ENCODE results near the gene EGR4.

EGR4 gene

GRCh38 chr2:73259704-73260337 is 33.5 kb downstream of the EGR4 start:
- H3K4me3 ChIP-seq (ENCODE audit: low read depth, low read length), result no peak overlapping the region
- TF ChIP-seq, protein P1, sequence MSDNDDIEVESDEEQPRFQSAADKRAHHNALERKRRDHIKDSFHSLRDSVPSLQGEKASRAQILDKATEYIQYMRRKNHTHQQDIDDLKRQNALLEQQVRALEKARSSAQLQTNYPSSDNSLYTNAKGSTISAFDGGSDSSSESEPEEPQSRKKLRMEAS (IDR thresholded peaks at IDR 0.05; ENCODE audit: low read depth, low read length), result no peak
- TF ChIP-seq, protein P2, sequence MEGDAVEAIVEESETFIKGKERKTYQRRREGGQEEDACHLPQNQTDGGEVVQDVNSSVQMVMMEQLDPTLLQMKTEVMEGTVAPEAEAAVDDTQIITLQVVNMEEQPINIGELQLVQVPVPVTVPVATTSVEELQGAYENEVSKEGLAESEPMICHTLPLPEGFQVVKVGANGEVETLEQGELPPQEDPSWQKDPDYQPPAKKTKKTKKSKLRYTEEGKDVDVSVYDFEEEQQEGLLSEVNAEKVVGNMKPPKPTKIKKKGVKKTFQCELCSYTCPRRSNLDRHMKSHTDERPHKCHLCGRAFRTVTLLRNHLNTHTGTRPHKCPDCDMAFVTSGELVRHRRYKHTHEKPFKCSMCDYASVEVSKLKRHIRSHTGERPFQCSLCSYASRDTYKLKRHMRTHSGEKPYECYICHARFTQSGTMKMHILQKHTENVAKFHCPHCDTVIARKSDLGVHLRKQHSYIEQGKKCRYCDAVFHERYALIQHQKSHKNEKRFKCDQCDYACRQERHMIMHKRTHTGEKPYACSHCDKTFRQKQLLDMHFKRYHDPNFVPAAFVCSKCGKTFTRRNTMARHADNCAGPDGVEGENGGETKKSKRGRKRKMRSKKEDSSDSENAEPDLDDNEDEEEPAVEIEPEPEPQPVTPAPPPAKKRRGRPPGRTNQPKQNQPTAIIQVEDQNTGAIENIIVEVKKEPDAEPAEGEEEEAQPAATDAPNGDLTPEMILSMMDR (IDR thresholded peaks at IDR 0.05; ENCODE audit: low read depth, low read length), result no peak
- DNase-seq (ENCODE audit: low read depth), result no peak

GRCh38 chr2:73259276-73259675 is 34.1 kb downstream of the EGR4 start:
- TF ChIP-seq, protein P1 (IDR thresholded peaks at IDR 0.05; ENCODE audit: low read depth, low read length), result no peak
- no peak for TF ChIP-seq MYC (IDR thresholded peaks at IDR 0.05; ENCODE audit: low read depth, low read length)
- DNase-seq (ENCODE audit: low read depth), result no peak
- H3K4me3 ChIP-seq (ENCODE audit: low read depth, low read length), result no peak overlapping the region

DNA sequence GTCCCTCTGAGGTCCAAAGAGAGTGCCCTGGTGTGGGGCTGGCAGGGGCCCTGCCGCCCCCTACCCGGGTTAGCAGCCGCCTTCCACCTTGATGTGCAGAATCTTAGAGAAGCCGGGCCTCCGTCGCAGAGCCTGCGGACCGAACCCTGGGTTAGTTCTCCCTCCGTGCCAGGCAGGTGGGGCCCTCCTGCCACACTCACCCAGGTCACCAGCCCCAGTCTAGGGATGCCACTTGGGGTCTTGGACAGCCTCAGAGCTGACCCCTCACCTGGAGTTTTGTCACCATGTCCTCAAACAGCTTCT is 34.5 kb downstream of the EGR4 start:
- no peak overlapping the region for H3K4me3 ChIP-seq (ENCODE audit: low read depth, low read length)
- TF ChIP-seq, protein P1 (IDR thresholded peaks at IDR 0.05; ENCODE audit: low read depth, low read length), result no peak
- DNase-seq (ENCODE audit: low read depth), result no peak

GRCh38 chr2:73258186-73258912 is 35.0 kb downstream of the EGR4 start:
- TF ChIP-seq, protein P1 (IDR thresholded peaks at IDR 0.05; ENCODE audit: low read depth, low read length), result no peak
- TF ChIP-seq, protein P2 (IDR thresholded peaks at IDR 0.05; ENCODE audit: low read depth, low read length), result no peak
- TF ChIP-seq POLR2A (IDR thresholded peaks at IDR 0.05; ENCODE audit: extremely low read depth, insufficient read length) (no peak), MYC (IDR thresholded peaks at IDR 0.05; ENCODE audit: low read depth, low read length) (no peak)
- no peak overlapping the region for H3K4me3 ChIP-seq (ENCODE audit: low read depth, low read length)
- DNase-seq (ENCODE audit: low read depth), result no peak

DNA sequence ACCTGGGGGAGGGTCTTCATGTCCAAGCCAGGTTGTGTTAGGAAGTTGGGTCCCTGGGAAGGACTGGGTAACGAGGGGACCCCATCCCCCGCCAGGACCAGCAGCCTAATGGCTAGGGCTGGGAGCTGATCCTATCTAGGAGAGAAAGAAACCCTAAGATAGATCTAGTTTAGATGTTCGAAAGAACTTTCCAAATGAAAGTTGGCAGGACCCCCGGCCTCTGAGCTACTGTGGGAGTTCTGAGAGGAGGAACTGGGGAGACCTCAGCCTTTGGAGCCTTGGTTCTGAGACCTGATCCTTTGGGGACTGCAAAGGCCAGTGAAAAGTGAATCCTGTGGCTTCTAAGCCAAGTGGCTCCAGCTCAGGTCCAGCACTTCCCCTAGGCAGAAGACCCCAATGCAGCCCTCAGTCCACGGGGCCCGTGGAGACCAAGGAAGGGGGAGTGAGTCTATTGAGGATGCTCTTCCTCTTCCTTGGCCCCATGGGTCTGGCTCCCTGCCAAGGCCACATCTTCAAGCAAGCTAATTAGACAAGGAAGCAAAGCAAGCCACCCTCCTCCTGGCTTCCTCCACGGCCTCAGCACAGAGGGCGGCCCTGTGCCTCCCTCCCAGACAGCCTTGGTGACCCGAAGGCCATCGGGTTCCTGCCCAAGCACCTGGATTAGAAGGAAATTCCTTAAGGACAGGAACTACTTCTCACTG is 35.8 kb downstream of the EGR4 start:
- H3K4me3 ChIP-seq (ENCODE audit: low read depth, low read length), result no peak overlapping the region
- peak; percentile 71 for DNase-seq (ENCODE audit: low read depth)
- TF ChIP-seq POLR2A (IDR thresholded peaks at IDR 0.05; ENCODE audit: extremely low read depth, insufficient read length), result no peak
- TF ChIP-seq, protein P1 (IDR thresholded peaks at IDR 0.05; ENCODE audit: low read depth, low read length), result no peak
- no peak for TF ChIP-seq MYC (IDR thresholded peaks at IDR 0.05; ENCODE audit: low read depth, low read length)
- TF ChIP-seq, protein P2 (IDR thresholded peaks at IDR 0.05; ENCODE audit: low read depth, low read length), result no peak

- DNase-seq (ENCODE audit: low read depth), result no peak
- H3K4me3 ChIP-seq (ENCODE audit: low read depth, low read length), result no peak overlapping the region
- TF ChIP-seq, protein P2 (IDR thresholded peaks at IDR 0.05; ENCODE audit: low read depth, low read length), result no peak
- TF ChIP-seq MYC (IDR thresholded peaks at IDR 0.05; ENCODE audit: low read depth, low read length), result no peak
- TF ChIP-seq, protein P1 (IDR thresholded peaks at IDR 0.05; ENCODE audit: low read depth, low read length), result no peak
- no peak for TF ChIP-seq POLR2A (IDR thresholded peaks at IDR 0.05; ENCODE audit: extremely low read depth, insufficient read length)
Measured at GRCh38 chr2:73257021-73257420, 36.3 kb downstream of the EGR4 start.
